Heart right ventricle (tissue), 16 donors: ENCODE measurements around the gene ATP4A. TPM values are rescaled to one million over a fixed set of nuclear protein-coding genes. Genes with fewer than 3 reads are reported as not detected.
"Not testable (repeated sequence)": the region's sequence is repeated elsewhere in the genome, so short reads cannot be mapped to it uniquely, and the experiment has no call there.

Experiments used
- ATAC-seq, 8 donors: fragments of 200-7000 bp; cut with Tn5 transposase; one replicate each; pipeline ENCODE4 v1.9.1; 2020; ENCODE audit warnings: mild to moderate bottlenecking in 8 of 8, moderate library complexity in 8 of 8, moderate number of reproducible peaks in 1 of 8
- DNase-seq, 2 donors: peaks; one replicate each; pipeline ENCODE4 v3.0.0-alpha.2; 2020
- H3K27ac ChIP-seq, 10 donors: fragments of 200-600 bp; sonication (generic) in 2 of 10; one replicate each; pipeline versions ENCODE4 v1.5.0 to v1.8.0; 2020 to 2022; ENCODE audit warnings: mild to moderate bottlenecking in 3 of 10
- H3K27me3 ChIP-seq, 7 donors: fragments of 200-600 bp; one replicate each; pipeline ENCODE4 v1.8.0; 2021 to 2022; ENCODE audit warnings: mild to moderate bottlenecking in 2 of 7
- H3K36me3 ChIP-seq, 9 donors: fragments of 200-600 bp; sonication (generic) in 1 of 9; one replicate each; pipeline versions ENCODE4 v1.5.0 to v1.8.0; 2020 to 2022; ENCODE audit warnings: mild to moderate bottlenecking in 2 of 9
- H3K4me1 ChIP-seq, 9 donors: fragments of 200-600 bp; sonication (generic) in 1 of 9; one replicate each; pipeline versions ENCODE4 v1.5.0 to v1.8.0; 2020 to 2022; ENCODE audit warnings: mild to moderate bottlenecking in 4 of 9
- H3K4me3 ChIP-seq, 10 donors: fragments of 200-600 bp; sonication (generic) in 2 of 10; one replicate each; pipeline versions ENCODE4 v1.5.0 to v1.8.0; 2020 to 2022; ENCODE audit warnings: mild to moderate bottlenecking in 7 of 10, moderate library complexity in 2 of 10
- H3K9me3 ChIP-seq, 11 donors: fragments of 200-600 bp in 10 of 11; sonication (generic) in 2 of 11; one replicate each; pipeline versions ENCODE4 v1.5.0 to v1.8.0; 2013 to 2022; ENCODE audit warnings: mild to moderate bottlenecking in 2 of 11, control low read depth in 1 of 11, moderate library complexity in 1 of 11
- CTCF ChIP-seq, 9 donors: fragments of 200-600 bp; sonication (generic) in 2 of 9; IDR thresholded peaks; one replicate each; pipeline versions ENCODE4 v1.5.0 to v1.8.0; 2021 to 2022; ENCODE audit warnings: antibody characterized with exemption in 9 of 9, mild to moderate bottlenecking in 5 of 9, moderate library complexity in 1 of 9
- WGBS, 2 donors: extraction: QIAGEN DNeasy Blood & Tissue Kit; methylation state at CpG; one replicate each; pipeline ENCODE4 v1.1.7; 2013; ENCODE audit warnings: inconsistent platforms in 1 of 2; 5-methylcytosine and 5-hydroxymethylcytosine counted together
- intact Hi-C, 10 donors: fragments of 100-400 bp; cut with DNase I; formaldehyde crosslinking; loops; one replicate each; pipeline versions ENCODE4 v1.11.1 to v1.14.2; 2022
- polyA plus RNA-seq, 2 donors: library from polyadenylated mRNA; stranded (reverse); fragments of 200-250 nt; gene quantifications; one replicate each; pipeline ENCODE4 v1.2.3, GENCODE V29; 2013
- total RNA-seq, 10 donors: library from RNA; stranded (reverse); fragmentation: NEBNext Ultra II Directional in 3 of 10; extraction: Animal tissue kit (Norgen Biotek cat#: 25700) in 3 of 10; gene quantifications; one replicate each; pipeline versions ENCODE4 v1.2.1 to v1.2.4, GENCODE V29; 2021 to 2023
- donor health status: Arrhythmogenic right ventricular cardiomyopathy.
- donor health status: ischemic (EF 13 %, LVEDD 7.1; RV severe dilation, severe dysfunction).
- donor health status: healthy with polysubstance abuse.
- donor health status: DM: no; HTN: yes; CAD: no.
- donor health status: DM: no; HTN: no; CAD: no.
- donor health status: ischemic (EF 25% LVEDD 6.9; RV normal size, moderate dysfunction).
- donor health status: ischemic (EF 25% LVEDD 5.7; RV mildly dilated, moderate dysfunction).
- donor health status: healthy.
- donor health status: DM: yes; HTN: yes; CAD: no.
- donor health status: Ischemic cardiomyopathy.
- donor health status: ischemic (EF 35%, LVEDD 5.7; RV mildly dilated, moderate dysfunction).
- donor health status: nonischemic (EF 11% LVEDD 7.7; RV severe dilation, severe dysfunction).
- donor health status: DM: yes; HTN: yes; CAD: no.
- donor health status: PGD.
- donor health status: ischemic (EF 29% LVEDD 5.4; RV normal size, mild dysfunction).
- donor health status: nonischemic (EF 23%, LVEDD 6.1; RV moderate dilation, normal function).

ATP4A gene
- total and polyA plus RNA-seq, 12 donors, result not detected

- intact Hi-C loops, result no loop called here
- 55 to 66% methylated on average over 4 of the region's 4 CpGs for WGBS, 2 donors
- ATAC-seq, result no peak
Observed at GRCh38 chr19:35596366-35596999, 33.0 kb upstream of the ATP4A start.

GRCh38 chr19:35595928-35596327 lies 32.5 kb upstream of the ATP4A start:
- Histone ChIP-seq H3K9me3 (no peaks in the 10 kb centered on the region), H3K36me3 (no peaks in the 10 kb centered on the region), H3K4me3 (no peak overlapping the region), H3K27ac (no peak overlapping the region), H3K27me3 (peaks cover 0 to 32% (median 14%) of the 10 kb centered on the region in 7 donors), H3K4me1 (no peaks in the 10 kb centered on the region)
- intact Hi-C loops, result no loop called here
- no peak for ATAC-seq
- 96 to 97% methylated on average over 1 of the region's 1 CpG for WGBS, 2 donors
- no peak for TF ChIP-seq CTCF (IDR thresholded peaks at IDR 0.05)
- DNase-seq, result no peak

More at GRCh38 chr19:35596366-35596999, 33.0 kb upstream of the ATP4A start:
- Histone ChIP-seq H3K27me3 (peaks cover 0 to 37% (median 14%) of the 10 kb centered on the region in 7 donors), H3K4me3 (no peak overlapping the region), H3K36me3 (no peaks in the 10 kb centered on the region), H3K9me3 (no peaks in the 10 kb centered on the region), H3K4me1 (no peaks in the 10 kb centered on the region), H3K27ac (no peak overlapping the region)
- no peak for DNase-seq
- no peak for TF ChIP-seq CTCF (IDR thresholded peaks at IDR 0.05)

- H3K9me3 ChIP-seq, DNase-seq, H3K4me3 ChIP-seq, H3K27ac ChIP-seq, H3K36me3 ChIP-seq, intact Hi-C loops, H3K4me1 ChIP-seq, ATAC-seq: not testable (repeated sequence)
- H3K27me3 ChIP-seq, result peaks cover 0 to 32% (median 14%) of the 10 kb centered on the region in 7 donors
- 78 to 81% methylated on average over 3 of the region's 3 CpGs for WGBS, 2 donors
Observed at GRCh38 chr19:35595026-35595425, 31.6 kb upstream of the ATP4A start.

GRCh38 chr19:35592226-35592625 lies 28.8 kb upstream of the ATP4A start:
- intact Hi-C loops, result no loop called here
- TF ChIP-seq CTCF (IDR thresholded peaks at IDR 0.05), result peak in 7 of 9 donors; percentile 30 to 56 (median 43)
- H3K9me3 ChIP-seq, result no peaks in the 10 kb centered on the region
- H3K27me3 ChIP-seq, result peaks cover 0 to 29% (median 14%) of the 10 kb centered on the region in 7 donors
- H3K4me1 ChIP-seq, result no peaks in the 10 kb centered on the region
- 24 to 28% methylated on average over 8 of the region's 8 CpGs for WGBS, 2 donors
- H3K27ac ChIP-seq, result no peak overlapping the region
- no peak overlapping the region for H3K4me3 ChIP-seq
- ATAC-seq (peak in 1 of 8 donors; percentile 31), DNase-seq (no peak)
- H3K36me3 ChIP-seq, result no peaks in the 10 kb centered on the region

GRCh38 chr19:35590875-35591274 lies 27.4 kb upstream of the ATP4A start:
- ATAC-seq (no peak), DNase-seq (no peak)
- no peak for TF ChIP-seq CTCF (IDR thresholded peaks at IDR 0.05)
- Histone ChIP-seq H3K36me3 (no peaks in the 10 kb centered on the region), H3K4me1 (no peaks in the 10 kb centered on the region), H3K27me3 (peaks cover 0 to 33% (median 17%) of the 10 kb centered on the region in 7 donors), H3K9me3 (no peaks in the 10 kb centered on the region), H3K27ac (no peak overlapping the region), H3K4me3 (no peak overlapping the region)
- intact Hi-C loops, result no loop called here
- WGBS, 2 donors, result 82 to 86% methylated on average over 3 of the region's 3 CpGs
